ENCODE results near the gene CNOT6. TPM values are rescaled to one million over a fixed set of nuclear protein-coding genes. Genes with fewer than 3 reads are reported as not detected.

CNOT6 gene
- total and polyA plus RNA-seq, 4 donors = 1.4 to 25.0 (median 4.2) TPM

- 77% methylated on average over 7 of the region's 7 CpGs for WGBS
- Histone ChIP-seq H3K9ac (ENCODE audit: low read depth in 1 of 2, low read length in 2 of 2) (no peak overlapping the region), H3K36me3 (ENCODE audit: control insufficient read depth in 4 of 4, insufficient read depth in 3 of 4, low read depth in 1 of 4, low read length in 3 of 4) (peaks cover 0 to 2% (median 0%) of the 10 kb centered on the region in 4 donors), H3K4me3 (ENCODE audit: low read depth in 1 of 3, low read length in 3 of 3) (no peak overlapping the region), H3K27ac (ENCODE audit: low read depth in 1 of 2, low read length in 2 of 2) (no peak overlapping the region), H3K4me1 (ENCODE audit: control insufficient read depth in 4 of 4, insufficient read depth in 4 of 4, low read length in 3 of 4) (peaks cover 2 to 18% (median 12%) of the 10 kb centered on the region in 4 donors), H3K27me3 (ENCODE audit: control insufficient read depth in 4 of 4, insufficient read depth in 4 of 4, low read length in 3 of 4) (no peaks in the 10 kb centered on the region), H3K9me3 (ENCODE audit: control insufficient read depth in 4 of 4, low read length in 3 of 4) (no peaks in the 10 kb centered on the region)
- no peak for DNase-seq (ENCODE audit: low spot score)
- TF ChIP-seq GABPA (IDR thresholded peaks at IDR 0.05 in 1 of 2, conservative IDR thresholded peaks at IDR 0.05 in 1 of 2) (no peak), SP1 (IDR thresholded peaks at IDR 0.05) (no peak), RAD21 (IDR thresholded peaks at IDR 0.05) (no peak), JUND (IDR thresholded peaks at IDR 0.05) (no peak), ATF3 (IDR thresholded peaks at IDR 0.05) (no peak), NR2F2 (IDR thresholded peaks at IDR 0.05) (no peak), TAF1 (conservative IDR thresholded peaks at IDR 0.05) (no peak), RXRA (IDR thresholded peaks at IDR 0.05) (no peak), YY1 (IDR thresholded peaks at IDR 0.05) (no peak), HNF4A (conservative IDR thresholded peaks at IDR 0.05) (no peak), HNF4G (IDR thresholded peaks at IDR 0.05) (no peak), EGR1 (IDR thresholded peaks at IDR 0.05; ENCODE audit: low read depth in 2 of 2) (no peak), FOXA2 (IDR thresholded peaks at IDR 0.05) (no peak)
Observed at GRCh38 chr5:180491496-180491895, 2.7 kb upstream of the CNOT6 start.

GRCh38 chr5:180492226-180492903 lies 1.8 kb upstream of the CNOT6 start:
- H3K9ac ChIP-seq (ENCODE audit: low read depth in 1 of 2, low read length in 2 of 2) = no peak overlapping the region
- no peak overlapping the region for H3K4me3 ChIP-seq (ENCODE audit: low read depth in 1 of 3, low read length in 3 of 3)
- H3K36me3 ChIP-seq (ENCODE audit: control insufficient read depth in 4 of 4, insufficient read depth in 3 of 4, low read depth in 1 of 4, low read length in 3 of 4) = peaks cover 0 to 2% (median 0%) of the 10 kb centered on the region in 4 donors
- peaks cover 2 to 18% (median 12%) of the 10 kb centered on the region in 4 donors for H3K4me1 ChIP-seq (ENCODE audit: control insufficient read depth in 4 of 4, insufficient read depth in 4 of 4, low read length in 3 of 4)
- no peak overlapping the region for H3K27ac ChIP-seq (ENCODE audit: low read depth in 1 of 2, low read length in 2 of 2)
- H3K27me3 ChIP-seq (ENCODE audit: control insufficient read depth in 4 of 4, insufficient read depth in 4 of 4, low read length in 3 of 4) = no peaks in the 10 kb centered on the region
- H3K9me3 ChIP-seq (ENCODE audit: control insufficient read depth in 4 of 4, low read length in 3 of 4) = no peaks in the 10 kb centered on the region
- TF ChIP-seq HNF4A (conservative IDR thresholded peaks at IDR 0.05) = no peak
- 95% methylated on average over 11 of the region's 11 CpGs for WGBS
- no peak for DNase-seq (ENCODE audit: low spot score)

- Histone ChIP-seq H3K9ac (ENCODE audit: low read depth in 1 of 2, low read length in 2 of 2) (peak overlapping the region; percentile 45 to 67), H3K9me3 (ENCODE audit: control insufficient read depth in 4 of 4, low read length in 3 of 4) (no peaks in the 10 kb centered on the region)
- under 1% methylated on average over 92 of the region's 92 CpGs for WGBS
- TF ChIP-seq MAX (IDR thresholded peaks at IDR 0.05) (no peak), REST (IDR thresholded peaks at IDR 0.05) (no peak), TAF1 (conservative IDR thresholded peaks at IDR 0.05) (no peak), YY1 (IDR thresholded peaks at IDR 0.05) (no peak), CTCF (IDR thresholded peaks at IDR 0.05; ENCODE audit: low read depth, low read length, missing input control) (no peak), RAD21 (IDR thresholded peaks at IDR 0.05) (no peak), HNF4G (IDR thresholded peaks at IDR 0.05) (no peak), HNF4A (conservative IDR thresholded peaks at IDR 0.05) (no peak), GABPA (IDR thresholded peaks at IDR 0.05 in 1 of 2, conservative IDR thresholded peaks at IDR 0.05 in 1 of 2) (no peak), JUND (IDR thresholded peaks at IDR 0.05) (no peak), ATF3 (IDR thresholded peaks at IDR 0.05) (no peak), FOXA1 (IDR thresholded peaks at IDR 0.05) (no peak), ZBTB33 (IDR thresholded peaks at IDR 0.05) (no peak), NR2F2 (IDR thresholded peaks at IDR 0.05) (no peak), FOXA2 (IDR thresholded peaks at IDR 0.05) (no peak), RXRA (IDR thresholded peaks at IDR 0.05) (no peak)
Observed at GRCh38 chr5:180494510-180495181, 467 bp downstream of the CNOT6 start.

More at GRCh38 chr5:180494510-180495181, 467 bp downstream of the CNOT6 start:
- peak overlapping the region; percentile 78 to 88 for H3K27ac ChIP-seq (ENCODE audit: low read depth in 1 of 2, low read length in 2 of 2)
- H3K27me3 ChIP-seq (ENCODE audit: control insufficient read depth in 4 of 4, insufficient read depth in 4 of 4, low read length in 3 of 4) = no peaks in the 10 kb centered on the region
- peak overlapping the region; percentile 70 to 95 (median 90) for H3K4me3 ChIP-seq (ENCODE audit: low read depth in 1 of 3, low read length in 3 of 3)
- H3K36me3 ChIP-seq (ENCODE audit: control insufficient read depth in 4 of 4, insufficient read depth in 3 of 4, low read depth in 1 of 4, low read length in 3 of 4) = no peaks in the 10 kb centered on the region
- peaks cover 2 to 18% (median 12%) of the 10 kb centered on the region in 4 donors for H3K4me1 ChIP-seq (ENCODE audit: control insufficient read depth in 4 of 4, insufficient read depth in 4 of 4, low read length in 3 of 4)
- peak; percentile 66 for DNase-seq (ENCODE audit: low spot score)
